Stimulated activated CD8-positive, alpha-beta memory T cell treated with anti-CD3 and anti-CD28 coated beads, Interleukin-7, amount 100 ng/mL, for 1 hour (primary cell): Measurements from ENCODE around the gene GYPC.

Experiments used
- DNase-seq, 2 donors: peaks; one replicate each; pipeline ENCODE4 v3.0.0-alpha.2; 2020; ENCODE audit warnings: low read depth in 2 of 2

Gene GYPC

DNA sequence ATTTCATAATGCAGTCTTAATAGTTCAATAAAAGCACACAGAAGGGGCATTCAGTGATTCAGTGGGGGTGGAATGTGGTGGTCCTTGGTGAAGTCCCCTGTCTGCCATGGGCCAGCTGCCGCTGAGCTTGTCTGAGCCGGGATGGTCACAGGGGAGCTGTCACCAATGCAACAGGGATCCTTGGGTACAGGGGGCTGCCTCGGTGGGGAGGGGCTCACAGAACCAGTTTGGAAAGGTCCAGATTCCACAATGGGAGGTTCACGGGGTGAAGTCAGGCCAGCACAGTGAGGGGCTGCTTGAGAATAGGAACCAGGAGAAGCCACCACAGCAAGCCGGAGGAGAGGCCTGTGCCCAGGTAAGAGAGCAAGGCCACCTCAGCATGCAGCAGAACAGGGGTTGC, 75.4 kb downstream of the GYPC start:
- no peak for DNase-seq

GRCh38 chr2:126732682-126733245, 76.8 kb downstream of the GYPC start:
- DNase-seq, result no peak

- DNase-seq, result no peak
Observed at GRCh38 chr2:126733795-126734194, 77.8 kb downstream of the GYPC start.

DNA sequence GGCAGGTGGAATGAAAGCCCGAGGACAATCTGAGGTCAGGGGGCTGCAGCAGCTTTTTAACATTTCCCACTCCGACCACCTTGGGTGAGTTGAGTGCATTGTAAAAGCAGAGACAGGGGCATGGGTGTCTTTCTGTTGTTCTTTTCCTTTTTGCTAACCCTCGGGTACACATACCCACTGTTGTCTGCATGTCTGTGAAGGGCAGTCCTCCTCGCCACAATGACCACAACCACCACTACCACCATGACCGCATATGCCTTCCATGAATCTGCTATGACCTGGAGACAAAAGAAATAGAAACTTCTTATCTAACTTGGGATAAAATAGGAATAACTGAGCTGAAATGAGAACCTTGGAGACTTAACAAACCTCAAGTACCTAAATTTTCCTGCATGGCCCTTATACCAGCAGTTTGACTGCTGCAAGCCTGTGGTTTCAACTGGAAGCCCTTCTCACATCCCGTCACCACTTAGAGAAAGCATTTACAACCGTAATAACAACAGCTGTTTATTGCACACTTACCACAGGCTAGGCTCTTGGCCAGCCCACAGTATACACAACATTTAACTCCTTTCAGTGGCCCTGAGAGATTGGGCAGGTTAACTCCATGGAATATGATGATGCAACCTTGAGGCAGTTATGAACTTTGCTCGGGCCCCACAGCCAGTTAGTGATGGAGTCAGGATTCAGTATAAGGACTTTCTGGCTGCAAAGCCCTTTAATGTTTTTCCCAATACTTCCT, 80.3 kb downstream of the GYPC start:
- DNase-seq, result no peak

DNA sequence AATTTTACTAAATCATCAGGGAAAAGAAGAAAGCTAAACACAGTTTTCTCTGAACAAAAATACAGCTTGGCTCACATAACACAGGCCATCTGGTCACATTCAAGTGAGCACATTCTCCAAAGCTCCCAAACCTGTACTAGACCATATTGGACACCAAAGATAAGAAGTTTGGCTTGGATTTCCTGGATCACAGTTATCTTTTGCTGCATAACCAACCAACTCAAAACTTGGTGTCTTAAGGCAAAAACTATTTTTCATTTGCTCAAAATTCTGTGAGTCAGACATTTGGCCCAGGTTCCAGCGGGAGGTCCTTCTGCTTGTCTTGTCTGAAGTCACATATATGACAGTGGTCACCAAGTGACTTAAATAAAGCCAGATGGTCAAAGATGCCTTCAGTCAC, 83.2 kb downstream of the GYPC start:
- DNase-seq, result no peak

DNA sequence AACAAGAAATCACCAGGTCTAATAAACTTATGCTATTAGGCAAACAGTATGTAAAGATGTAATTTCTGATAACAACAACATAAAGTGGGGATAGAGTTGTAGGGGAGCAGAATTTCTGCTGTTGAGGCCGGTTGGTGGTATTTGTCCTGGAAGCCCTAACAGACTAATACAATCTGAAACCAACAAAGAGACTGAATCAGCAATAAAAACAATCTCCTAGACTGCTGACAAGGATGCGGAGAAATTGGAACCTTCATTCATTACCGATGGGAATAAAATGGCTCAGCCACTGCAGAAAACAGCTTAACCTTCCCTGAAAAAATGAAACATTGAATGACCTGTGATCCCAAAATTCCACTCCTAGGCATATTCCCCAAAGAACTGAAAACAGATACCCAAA, 88.7 kb downstream of the GYPC start:
- no peak for DNase-seq
